ENCODE results near the gene NR5A2.

NR5A2 gene

DNA sequence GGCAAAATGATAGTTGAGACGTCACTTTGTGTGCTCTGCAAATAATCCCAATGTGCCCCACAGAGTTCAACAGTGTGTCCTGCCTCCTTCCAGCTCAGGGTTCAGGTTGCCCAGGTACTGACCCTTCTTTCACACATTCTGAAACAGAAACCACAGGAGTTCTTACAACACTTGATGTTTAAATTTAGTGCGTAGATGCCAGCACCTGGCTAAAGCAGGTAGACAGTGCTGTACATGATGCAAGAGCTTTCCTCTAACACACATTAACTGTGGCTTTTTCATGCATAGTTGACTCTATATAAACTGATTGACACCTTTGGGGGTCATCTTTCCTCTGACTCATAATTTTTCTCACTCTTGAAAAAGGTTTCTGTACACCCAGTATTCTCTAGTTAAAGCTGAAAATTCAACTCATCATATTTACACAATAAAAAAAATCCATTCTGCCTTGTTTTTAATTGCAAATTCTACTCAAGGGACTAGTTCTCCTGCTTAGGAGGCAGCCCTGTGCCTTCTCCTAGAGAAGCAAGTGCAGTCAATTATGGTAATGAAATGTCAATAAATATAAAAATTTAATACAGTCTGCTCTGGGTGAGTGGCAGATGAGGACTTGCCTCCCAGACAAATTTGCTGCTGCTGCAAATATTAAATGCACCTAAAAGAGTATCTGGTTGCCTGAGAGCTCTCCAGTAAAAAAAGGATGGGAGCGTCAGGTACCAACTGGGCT, 91.4 kb downstream of the NR5A2 start:
- Histone ChIP-seq H3K27ac (ENCODE audit: insufficient read depth, low read length, poor library complexity, severe bottlenecking) (no peak overlapping the region), H3K4me1 (ENCODE audit: control insufficient read depth, insufficient read depth, low read length, poor library complexity, severe bottlenecking) (no peaks in the 10 kb centered on the region), H3K9me3 (ENCODE audit: control insufficient read depth, low read length) (no peaks in the 10 kb centered on the region), H3K27me3 (replicated peaks; ENCODE audit: control insufficient read depth, insufficient read depth, low read length, poor library complexity, severe bottlenecking) (no peaks in the 10 kb centered on the region), H3K4me3 (ENCODE audit: insufficient read depth, low read depth, low read length, poor library complexity, severe bottlenecking) (no peak overlapping the region), H3K36me3 (ENCODE audit: control insufficient read depth, insufficient read depth, low read length) (no peaks in the 10 kb centered on the region)
- DNase-seq: no peak

- H3K4me3 ChIP-seq (ENCODE audit: insufficient read depth, low read depth, low read length, poor library complexity, severe bottlenecking): no peak overlapping the region
- no peaks in the 10 kb centered on the region for H3K27me3 ChIP-seq (replicated peaks; ENCODE audit: control insufficient read depth, insufficient read depth, low read length, poor library complexity, severe bottlenecking)
- no peak for DNase-seq
- H3K27ac ChIP-seq (ENCODE audit: insufficient read depth, low read length, poor library complexity, severe bottlenecking): no peak overlapping the region
- no peaks in the 10 kb centered on the region for H3K9me3 ChIP-seq (ENCODE audit: control insufficient read depth, low read length)
- H3K4me1 ChIP-seq (ENCODE audit: control insufficient read depth, insufficient read depth, low read length, poor library complexity, severe bottlenecking): no peaks in the 10 kb centered on the region
- H3K36me3 ChIP-seq (ENCODE audit: control insufficient read depth, insufficient read depth, low read length): no peaks in the 10 kb centered on the region
Observed at GRCh38 chr1:200121421-200121820, 93.9 kb downstream of the NR5A2 start.

- Histone ChIP-seq H3K27ac (ENCODE audit: insufficient read depth, low read length, poor library complexity, severe bottlenecking) (no peak overlapping the region), H3K9me3 (ENCODE audit: control insufficient read depth, low read length) (no peaks in the 10 kb centered on the region), H3K4me3 (ENCODE audit: insufficient read depth, low read depth, low read length, poor library complexity, severe bottlenecking) (no peak overlapping the region), H3K4me1 (ENCODE audit: control insufficient read depth, insufficient read depth, low read length, poor library complexity, severe bottlenecking) (no peaks in the 10 kb centered on the region), H3K27me3 (replicated peaks; ENCODE audit: control insufficient read depth, insufficient read depth, low read length, poor library complexity, severe bottlenecking) (no peaks in the 10 kb centered on the region), H3K36me3 (ENCODE audit: control insufficient read depth, insufficient read depth, low read length) (no peaks in the 10 kb centered on the region)
- DNase-seq: no peak
Observed at GRCh38 chr1:200124309-200124708, 96.8 kb downstream of the NR5A2 start.

DNA sequence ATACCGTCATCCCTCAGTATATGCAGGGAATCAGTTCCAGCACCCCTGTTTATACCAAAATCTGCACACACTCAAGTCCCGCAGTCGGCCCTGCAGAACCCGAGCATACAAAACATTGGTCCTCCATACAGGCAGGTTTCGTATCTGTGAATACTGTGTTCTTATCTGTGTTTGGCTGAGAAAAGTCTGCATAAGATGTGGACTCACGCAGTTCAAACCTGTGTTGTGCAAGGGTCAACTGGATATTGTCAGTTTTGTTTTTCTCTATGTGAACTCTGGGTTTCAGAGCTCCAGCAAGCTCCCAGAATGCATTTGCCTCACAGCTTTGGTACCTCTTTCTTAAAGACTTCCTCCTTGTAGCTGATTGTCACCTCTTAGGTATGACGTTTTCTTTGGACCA, 100.6 kb downstream of the NR5A2 start:
- Histone ChIP-seq H3K9me3 (ENCODE audit: control insufficient read depth, low read length) (no peaks in the 10 kb centered on the region), H3K36me3 (ENCODE audit: control insufficient read depth, insufficient read depth, low read length) (no peaks in the 10 kb centered on the region), H3K27ac (ENCODE audit: insufficient read depth, low read length, poor library complexity, severe bottlenecking) (no peak overlapping the region), H3K4me1 (ENCODE audit: control insufficient read depth, insufficient read depth, low read length, poor library complexity, severe bottlenecking) (no peaks in the 10 kb centered on the region), H3K4me3 (ENCODE audit: insufficient read depth, low read depth, low read length, poor library complexity, severe bottlenecking) (no peak overlapping the region), H3K27me3 (replicated peaks; ENCODE audit: control insufficient read depth, insufficient read depth, low read length, poor library complexity, severe bottlenecking) (no peaks in the 10 kb centered on the region)
- DNase-seq: no peak

DNA sequence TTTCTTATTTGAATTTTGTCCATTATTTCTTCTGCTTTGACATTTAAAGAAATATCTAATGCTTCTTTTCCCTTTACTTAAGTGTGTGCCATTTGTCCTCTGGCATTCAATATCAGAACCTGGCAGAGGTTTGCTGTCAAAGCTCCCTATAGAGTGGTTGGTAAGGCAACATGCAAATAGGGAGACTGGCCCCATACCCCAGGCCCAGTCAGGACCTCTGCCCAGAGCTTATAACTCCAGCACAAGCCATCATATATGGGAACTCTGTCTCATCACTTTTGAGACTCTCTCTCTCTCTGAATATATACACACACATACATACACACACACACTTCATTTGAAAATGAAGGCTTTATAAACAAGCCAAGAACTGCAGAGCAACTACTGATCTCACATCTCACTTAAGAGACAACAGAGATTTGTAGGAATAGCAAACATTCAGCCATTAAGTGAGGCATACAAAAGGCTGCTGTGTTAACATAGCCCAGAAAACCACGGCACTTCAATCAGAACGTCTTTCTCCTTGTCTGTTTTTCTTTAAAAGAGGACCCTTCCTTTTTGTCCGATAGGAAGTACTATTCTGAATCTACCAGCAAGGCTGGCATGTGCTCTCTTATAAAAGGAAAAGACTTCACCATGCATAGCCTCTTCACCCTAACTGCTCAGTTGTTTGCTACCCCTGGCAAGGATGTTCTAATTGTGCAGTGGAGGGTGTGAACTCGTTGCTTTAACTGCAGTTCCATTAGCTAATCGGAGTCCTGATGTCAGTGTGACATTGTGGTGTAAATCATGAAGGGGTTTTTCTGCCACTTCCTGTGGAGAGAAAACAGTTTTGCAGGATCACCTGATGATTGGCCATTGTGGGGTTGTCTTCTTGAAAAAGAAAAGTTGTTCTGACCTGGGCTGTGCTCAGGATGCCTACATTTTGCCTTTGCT, 101.7 kb downstream of the NR5A2 start:
- no peaks in the 10 kb centered on the region for H3K36me3 ChIP-seq (ENCODE audit: control insufficient read depth, insufficient read depth, low read length)
- no peaks in the 10 kb centered on the region for H3K4me1 ChIP-seq (ENCODE audit: control insufficient read depth, insufficient read depth, low read length, poor library complexity, severe bottlenecking)
- peak in 1 of 3 donors; percentile 2 for DNase-seq
- H3K27me3 ChIP-seq (replicated peaks; ENCODE audit: control insufficient read depth, insufficient read depth, low read length, poor library complexity, severe bottlenecking): no peaks in the 10 kb centered on the region
- H3K27ac ChIP-seq (ENCODE audit: insufficient read depth, low read length, poor library complexity, severe bottlenecking): no peak overlapping the region
- H3K9me3 ChIP-seq (ENCODE audit: control insufficient read depth, low read length): no peaks in the 10 kb centered on the region
- H3K4me3 ChIP-seq (ENCODE audit: insufficient read depth, low read depth, low read length, poor library complexity, severe bottlenecking): no peak overlapping the region

GRCh38 chr1:200130552-200130951, 103.0 kb downstream of the NR5A2 start:
- Histone ChIP-seq H3K27me3 (replicated peaks; ENCODE audit: control insufficient read depth, insufficient read depth, low read length, poor library complexity, severe bottlenecking) (no peaks in the 10 kb centered on the region), H3K4me3 (ENCODE audit: insufficient read depth, low read depth, low read length, poor library complexity, severe bottlenecking) (no peak overlapping the region), H3K9me3 (ENCODE audit: control insufficient read depth, low read length) (no peaks in the 10 kb centered on the region), H3K27ac (ENCODE audit: insufficient read depth, low read length, poor library complexity, severe bottlenecking) (no peak overlapping the region), H3K36me3 (ENCODE audit: control insufficient read depth, insufficient read depth, low read length) (no peaks in the 10 kb centered on the region), H3K4me1 (ENCODE audit: control insufficient read depth, insufficient read depth, low read length, poor library complexity, severe bottlenecking) (no peaks in the 10 kb centered on the region)
- no peak for DNase-seq

GRCh38 chr1:200131551-200132125, 104.1 kb downstream of the NR5A2 start:
- Histone ChIP-seq H3K9me3 (ENCODE audit: control insufficient read depth, low read length) (no peaks in the 10 kb centered on the region), H3K27me3 (replicated peaks; ENCODE audit: control insufficient read depth, insufficient read depth, low read length, poor library complexity, severe bottlenecking) (no peaks in the 10 kb centered on the region), H3K27ac (ENCODE audit: insufficient read depth, low read length, poor library complexity, severe bottlenecking) (no peak overlapping the region), H3K4me3 (ENCODE audit: insufficient read depth, low read depth, low read length, poor library complexity, severe bottlenecking) (no peak overlapping the region), H3K4me1 (ENCODE audit: control insufficient read depth, insufficient read depth, low read length, poor library complexity, severe bottlenecking) (no peaks in the 10 kb centered on the region), H3K36me3 (ENCODE audit: control insufficient read depth, insufficient read depth, low read length) (no peaks in the 10 kb centered on the region)
- DNase-seq: no peak

DNA sequence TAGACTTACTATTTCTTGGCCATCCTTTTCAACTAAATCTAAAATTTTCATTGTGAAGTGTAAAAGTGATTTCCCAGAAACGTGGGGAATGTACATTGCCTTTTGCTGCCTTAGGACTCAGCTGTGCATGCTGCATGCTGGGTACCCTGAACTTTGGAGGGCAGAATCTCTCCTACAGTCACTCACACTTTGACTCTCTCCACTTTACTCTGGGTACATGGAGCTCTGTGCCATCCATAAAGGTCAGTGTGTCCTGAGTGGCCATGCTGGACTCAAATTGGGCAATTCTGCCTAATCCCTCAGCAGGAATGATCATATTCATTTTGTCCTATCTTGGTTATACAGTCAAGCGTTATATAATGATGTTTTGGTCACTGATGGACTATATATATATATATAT, 105.6 kb downstream of the NR5A2 start:
- no peak overlapping the region for H3K27ac ChIP-seq (ENCODE audit: insufficient read depth, low read length, poor library complexity, severe bottlenecking)

GRCh38 chr1:200134116-200134515, 106.6 kb downstream of the NR5A2 start:
- Histone ChIP-seq H3K27ac (ENCODE audit: insufficient read depth, low read length, poor library complexity, severe bottlenecking) (no peak overlapping the region), H3K36me3 (ENCODE audit: control insufficient read depth, insufficient read depth, low read length) (no peaks in the 10 kb centered on the region), H3K4me3 (ENCODE audit: insufficient read depth, low read depth, low read length, poor library complexity, severe bottlenecking) (no peak overlapping the region), H3K9me3 (ENCODE audit: control insufficient read depth, low read length) (no peaks in the 10 kb centered on the region), H3K4me1 (ENCODE audit: control insufficient read depth, insufficient read depth, low read length, poor library complexity, severe bottlenecking) (no peaks in the 10 kb centered on the region), H3K27me3 (replicated peaks; ENCODE audit: control insufficient read depth, insufficient read depth, low read length, poor library complexity, severe bottlenecking) (no peaks in the 10 kb centered on the region)
- no peak for DNase-seq

More for the DNA sequence above, 105.6 kb downstream of the NR5A2 start:
- Histone ChIP-seq H3K27me3 (replicated peaks; ENCODE audit: control insufficient read depth, insufficient read depth, low read length, poor library complexity, severe bottlenecking) (no peaks in the 10 kb centered on the region), H3K36me3 (ENCODE audit: control insufficient read depth, insufficient read depth, low read length) (no peaks in the 10 kb centered on the region), H3K9me3 (ENCODE audit: control insufficient read depth, low read length) (no peaks in the 10 kb centered on the region), H3K4me3 (ENCODE audit: insufficient read depth, low read depth, low read length, poor library complexity, severe bottlenecking) (no peak overlapping the region), H3K4me1 (ENCODE audit: control insufficient read depth, insufficient read depth, low read length, poor library complexity, severe bottlenecking) (no peaks in the 10 kb centered on the region)
- DNase-seq: no peak

DNA sequence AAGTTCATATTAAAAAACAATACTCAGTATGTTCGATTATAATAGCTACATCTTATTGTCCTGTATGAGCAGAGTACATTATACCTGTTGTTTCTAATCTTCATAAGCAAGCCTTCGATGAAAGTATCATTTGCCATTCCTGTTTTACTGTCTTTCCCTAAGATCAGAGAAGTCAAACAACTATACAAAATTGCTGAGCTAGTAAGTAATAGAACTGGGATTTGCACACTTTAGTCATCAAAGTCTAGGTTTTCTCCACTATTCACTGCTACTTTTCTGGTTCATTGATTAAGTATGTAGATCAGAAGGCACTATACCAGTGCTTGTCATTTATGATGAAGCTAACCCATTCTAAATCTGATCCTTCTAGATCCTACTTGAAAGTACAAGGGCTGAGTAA, 108.9 kb downstream of the NR5A2 start:
- DNase-seq: no peak
- H3K9me3 ChIP-seq (ENCODE audit: control insufficient read depth, low read length): no peaks in the 10 kb centered on the region
- H3K4me3 ChIP-seq (ENCODE audit: insufficient read depth, low read depth, low read length, poor library complexity, severe bottlenecking): no peak overlapping the region
- H3K4me1 ChIP-seq (ENCODE audit: control insufficient read depth, insufficient read depth, low read length, poor library complexity, severe bottlenecking): no peaks in the 10 kb centered on the region
- H3K27me3 ChIP-seq (replicated peaks; ENCODE audit: control insufficient read depth, insufficient read depth, low read length, poor library complexity, severe bottlenecking): no peaks in the 10 kb centered on the region
- H3K27ac ChIP-seq (ENCODE audit: insufficient read depth, low read length, poor library complexity, severe bottlenecking): no peak overlapping the region
- H3K36me3 ChIP-seq (ENCODE audit: control insufficient read depth, insufficient read depth, low read length): no peaks in the 10 kb centered on the region

Measured in effector memory CD4-positive, alpha-beta T cell (primary cell).